HG02610 (cell line): Measurements from ENCODE around the gene DNAJC10.

Source experiments
- ATAC-seq: cut with Tn5 transposase; IDR thresholded peaks from one replicate; pipeline ENCODE4 v1.9.1; 2021; ENCODE audit warnings: mild to moderate bottlenecking, moderate library complexity; ENCODE audit not compliant: unreplicated experiment

Gene DNAJC10

DNA sequence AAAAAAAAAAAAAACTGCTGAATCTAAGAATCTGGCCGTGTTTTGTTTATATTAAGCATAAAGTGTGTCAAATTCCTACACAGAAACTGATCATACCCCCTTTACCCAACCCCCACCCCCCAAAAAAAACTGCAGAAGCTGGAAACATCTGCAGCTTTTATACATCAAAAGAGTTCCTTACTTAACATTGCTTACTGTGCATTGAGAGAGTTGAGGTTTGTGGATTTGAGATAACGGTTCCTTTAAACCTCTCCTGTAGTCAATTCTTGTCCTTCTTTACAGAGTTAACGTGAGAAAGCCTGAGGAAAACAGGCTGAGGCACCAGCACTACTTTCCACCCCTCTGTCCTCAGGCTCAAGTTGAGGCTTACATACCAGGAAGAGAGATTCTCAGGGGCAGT, 115.9 kb downstream of the DNAJC10 start:
- no peak for ATAC-seq

- no peak for ATAC-seq
Observed at GRCh38 chr2:182833084-182833854, 117.2 kb downstream of the DNAJC10 start.

DNA sequence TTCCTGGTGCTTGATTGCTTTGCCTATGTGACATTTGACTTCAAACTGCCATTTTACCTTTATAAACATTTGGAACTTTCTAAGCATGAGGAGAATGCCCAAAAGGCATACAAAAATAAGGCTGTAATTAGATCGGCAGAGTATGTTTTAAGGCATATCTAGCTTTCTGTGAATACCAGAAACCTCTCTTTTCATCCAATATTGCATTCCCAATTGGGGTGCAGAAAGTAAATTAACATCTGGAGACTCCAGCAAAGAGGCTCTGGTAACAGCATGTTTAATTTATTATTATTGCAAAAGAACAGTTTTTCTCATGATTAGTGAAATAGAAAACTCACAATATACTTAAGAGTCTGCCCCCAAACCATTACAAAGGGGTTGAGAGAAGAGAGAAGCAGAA, 118.2 kb downstream of the DNAJC10 start:
- no peak for ATAC-seq

- ATAC-seq: no peak
Observed at GRCh38 chr2:182836451-182836850, 120.4 kb downstream of the DNAJC10 start.
